GM12874 (cell line): ENCODE data around the gene MUCL1.

Source experiments
- TF ChIP-seq, protein P1 (sequence below): IDR thresholded peaks from 2 replicates; pipeline ENCODE4 v1.5.1; 2011; ENCODE audit warnings: low read depth, mild to moderate bottlenecking, control low read depth, low read length, moderate library complexity; ENCODE audit not compliant: insufficient read depth

Gene MUCL1

DNA sequence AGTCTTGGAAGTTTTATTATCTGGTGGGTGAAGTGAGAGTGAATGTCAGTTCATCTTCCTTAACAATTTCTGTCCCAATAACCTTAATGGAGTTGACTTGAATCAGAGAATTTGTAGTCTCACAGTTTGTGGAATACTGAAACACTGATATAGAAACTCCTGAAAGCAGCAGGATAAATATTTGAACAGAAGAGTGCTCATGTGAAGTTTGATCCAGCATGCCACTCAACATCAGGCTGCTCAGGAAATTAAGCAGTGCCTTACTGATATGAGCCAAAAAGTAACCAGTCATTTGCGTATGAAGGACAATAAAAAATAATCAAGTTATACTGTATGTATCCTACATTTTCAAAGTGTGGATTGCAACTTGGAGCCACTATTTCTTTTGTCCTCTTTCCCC lies 15.7 kb downstream of the MUCL1 start:
- TF ChIP-seq, protein P1, sequence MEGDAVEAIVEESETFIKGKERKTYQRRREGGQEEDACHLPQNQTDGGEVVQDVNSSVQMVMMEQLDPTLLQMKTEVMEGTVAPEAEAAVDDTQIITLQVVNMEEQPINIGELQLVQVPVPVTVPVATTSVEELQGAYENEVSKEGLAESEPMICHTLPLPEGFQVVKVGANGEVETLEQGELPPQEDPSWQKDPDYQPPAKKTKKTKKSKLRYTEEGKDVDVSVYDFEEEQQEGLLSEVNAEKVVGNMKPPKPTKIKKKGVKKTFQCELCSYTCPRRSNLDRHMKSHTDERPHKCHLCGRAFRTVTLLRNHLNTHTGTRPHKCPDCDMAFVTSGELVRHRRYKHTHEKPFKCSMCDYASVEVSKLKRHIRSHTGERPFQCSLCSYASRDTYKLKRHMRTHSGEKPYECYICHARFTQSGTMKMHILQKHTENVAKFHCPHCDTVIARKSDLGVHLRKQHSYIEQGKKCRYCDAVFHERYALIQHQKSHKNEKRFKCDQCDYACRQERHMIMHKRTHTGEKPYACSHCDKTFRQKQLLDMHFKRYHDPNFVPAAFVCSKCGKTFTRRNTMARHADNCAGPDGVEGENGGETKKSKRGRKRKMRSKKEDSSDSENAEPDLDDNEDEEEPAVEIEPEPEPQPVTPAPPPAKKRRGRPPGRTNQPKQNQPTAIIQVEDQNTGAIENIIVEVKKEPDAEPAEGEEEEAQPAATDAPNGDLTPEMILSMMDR: no peak

DNA sequence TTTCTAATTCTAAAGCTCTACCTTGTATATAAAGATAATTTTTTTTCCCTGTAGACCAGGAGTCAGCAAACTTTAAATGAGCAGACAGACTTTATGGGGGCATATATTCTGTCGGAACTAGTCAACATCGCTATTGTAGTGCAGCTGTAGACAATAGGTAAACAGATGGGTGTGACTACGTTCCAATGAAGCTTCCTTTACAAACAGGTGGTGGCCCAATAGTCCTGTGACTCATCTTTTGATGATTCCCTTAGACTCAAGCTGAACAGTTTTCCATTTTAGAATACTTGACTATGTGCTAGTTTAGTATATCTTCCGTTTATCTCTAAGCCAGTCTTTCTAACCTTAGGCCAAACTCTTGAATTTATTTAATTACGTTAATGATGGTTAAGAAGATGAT lies 16.3 kb downstream of the MUCL1 start:
- TF ChIP-seq, protein P1: no peak

DNA sequence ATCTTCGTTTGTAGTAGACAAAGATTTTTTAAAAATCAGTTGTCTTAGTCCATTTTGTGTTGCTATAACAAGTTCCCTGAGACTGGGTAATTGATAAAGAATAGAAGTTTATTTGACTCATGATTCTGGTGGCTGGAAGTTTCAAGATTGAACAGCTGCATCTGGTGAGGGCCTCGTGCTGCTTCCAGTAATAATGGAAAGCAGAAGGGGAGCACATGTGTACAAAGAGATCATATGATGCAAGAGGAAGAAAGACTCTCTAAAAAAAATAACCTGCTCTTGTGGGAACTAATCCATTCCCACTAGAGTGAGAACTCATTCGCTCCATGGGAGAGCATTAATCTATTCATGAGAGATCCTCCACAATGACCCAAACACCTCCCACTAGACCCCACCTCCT lies 24.8 kb downstream of the MUCL1 start:
- TF ChIP-seq, protein P1: no peak

DNA sequence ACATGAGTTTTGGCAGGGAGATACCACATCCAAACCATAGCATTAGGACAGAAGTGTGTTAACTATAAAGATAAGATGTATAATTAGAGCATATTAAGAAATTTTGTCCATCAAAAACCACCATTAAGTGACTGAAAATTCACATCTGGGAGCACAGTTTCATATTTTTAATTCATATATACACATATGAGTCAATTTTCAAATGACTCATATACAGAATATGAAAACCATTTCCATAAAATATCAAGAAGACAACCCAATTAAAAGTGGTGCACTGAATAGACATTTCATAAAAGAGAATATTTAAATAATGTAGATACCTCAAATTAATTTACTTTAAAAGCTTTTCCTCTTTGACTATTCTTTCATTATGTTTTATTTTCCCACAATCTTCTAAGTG lies 25.3 kb downstream of the MUCL1 start:
- TF ChIP-seq, protein P1: no peak

DNA sequence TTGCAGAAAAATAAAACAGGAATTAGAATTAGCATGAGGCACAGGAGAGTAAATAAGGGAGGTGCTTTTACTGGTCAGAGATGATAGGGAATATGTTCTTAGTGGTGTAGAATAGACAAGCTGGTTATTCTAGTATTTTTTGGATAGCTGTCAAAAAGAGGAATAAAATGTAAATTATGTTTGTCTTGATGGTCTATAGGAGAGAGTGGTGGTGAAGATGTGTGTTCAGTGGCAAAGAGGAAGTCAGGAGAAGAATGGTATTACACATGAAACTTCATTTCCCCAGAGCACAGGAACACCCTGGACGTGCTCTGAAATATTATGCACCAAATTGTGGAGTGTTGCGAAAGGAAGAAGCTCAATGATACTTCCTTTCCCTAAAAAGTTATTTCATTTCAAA lies 27.8 kb downstream of the MUCL1 start:
- TF ChIP-seq, protein P1: no peak

DNA sequence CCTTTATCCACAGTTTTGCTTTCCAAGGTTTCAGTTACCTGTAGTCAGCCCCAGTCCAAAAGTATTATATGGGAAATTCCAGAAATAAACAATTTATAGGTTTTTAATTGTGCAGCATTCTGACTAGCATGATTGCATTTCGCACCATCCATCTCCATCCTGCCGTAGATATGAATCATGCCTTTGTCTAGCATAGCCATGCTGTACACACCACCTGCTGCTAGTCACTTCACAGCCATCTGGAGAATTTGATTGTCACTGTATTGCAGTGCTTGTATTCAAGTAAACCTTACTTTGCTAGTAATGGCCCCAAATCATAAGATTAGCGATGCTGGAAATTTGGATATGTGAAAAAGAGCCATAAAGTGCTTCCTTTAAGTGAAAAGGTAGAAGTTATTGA lies 36.0 kb downstream of the MUCL1 start:
- TF ChIP-seq, protein P1: no peak

DNA sequence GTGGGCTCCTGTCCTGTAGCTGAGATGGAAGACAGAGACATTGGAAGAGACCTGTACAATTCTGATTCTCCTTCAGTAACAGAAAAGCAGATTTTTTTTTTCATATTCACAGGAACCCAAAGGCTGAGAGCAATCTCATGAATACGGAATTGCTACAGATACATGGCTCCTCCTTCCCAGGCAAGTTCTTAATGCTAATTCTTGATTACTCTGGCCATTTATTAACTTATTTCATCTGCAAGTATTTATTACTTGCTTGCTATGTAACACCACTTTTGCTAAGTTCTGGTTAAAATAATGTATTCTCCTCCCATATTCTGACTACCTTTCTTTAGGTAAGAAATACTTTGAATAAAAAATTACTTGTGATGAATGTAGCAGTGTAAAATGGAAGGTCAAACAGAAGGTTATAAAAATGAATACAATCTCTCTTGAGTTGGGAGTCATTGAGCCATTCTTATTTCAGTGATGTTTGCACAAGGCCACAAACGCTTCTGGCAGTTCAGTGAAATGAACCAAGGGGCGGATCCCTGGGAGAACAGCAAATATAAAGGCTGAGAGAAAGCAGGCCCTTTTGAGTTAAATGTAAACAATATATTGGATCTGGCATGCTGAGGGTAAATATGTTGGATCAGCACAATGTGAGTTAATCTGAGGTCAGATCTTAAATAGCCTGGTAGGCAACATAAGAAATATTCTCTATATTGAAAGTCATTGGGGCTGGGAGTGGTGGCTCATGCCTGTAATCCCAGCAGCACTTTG lies 37.6 kb downstream of the MUCL1 start:
- TF ChIP-seq, protein P1: no peak
